ENCODE data around the gene RRP1B.
A peak's percentile ranks its signal among the peaks of the same experiment; 100 is the strongest.

Gene RRP1B

DNA sequence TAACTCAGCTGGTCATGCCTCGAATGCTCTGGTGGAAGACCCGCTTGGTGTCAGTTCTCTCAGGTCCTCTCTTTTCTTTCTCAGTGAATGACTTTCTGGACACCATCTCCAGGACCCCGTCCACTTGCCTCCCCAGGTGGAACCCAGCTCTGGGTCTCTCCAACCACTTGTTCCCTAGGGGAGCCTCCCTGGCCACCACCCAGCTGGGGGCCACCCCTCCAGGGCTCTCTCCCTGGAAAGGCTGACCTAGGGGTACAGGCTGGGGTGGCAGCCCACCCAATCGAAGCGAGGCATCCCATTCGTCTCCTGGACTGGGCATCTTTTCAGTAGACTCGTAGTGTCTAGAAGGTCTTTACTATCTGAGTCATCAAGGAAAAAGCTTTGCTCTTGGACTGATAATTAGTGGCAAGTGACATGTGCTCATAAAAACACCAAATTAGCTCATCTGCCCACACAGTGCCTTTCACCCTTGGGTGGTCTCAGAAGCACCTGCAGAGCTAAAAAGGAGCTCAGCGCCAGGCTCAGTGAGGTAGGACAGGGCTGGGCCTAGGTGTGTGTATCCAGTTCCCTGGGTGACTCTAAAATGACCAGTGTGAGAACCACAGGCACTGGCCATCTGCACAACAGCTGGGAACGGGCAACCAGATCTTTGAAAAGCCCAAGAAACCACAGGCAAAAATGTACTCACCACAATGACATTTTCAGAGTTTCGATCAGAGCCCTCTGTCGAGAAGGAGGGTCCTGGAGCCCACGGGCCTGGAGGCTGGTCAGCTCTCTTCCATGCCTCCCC, 57.2 kb downstream of the RRP1B start:
- Histone ChIP-seq H3K4me1 (ENCODE audit: low read length) (peaks cover 39% of the 10 kb centered on the region), H3K9ac (ENCODE audit: low read length) (peak overlapping the region; percentile 56), H3K27me3 (replicated peaks; ENCODE audit: insufficient read depth, low read length) (no peaks in the 10 kb centered on the region), H3K36me3 (replicated peaks; ENCODE audit: insufficient read depth, low read length) (no peaks in the 10 kb centered on the region), H3K79me2 (ENCODE audit: low read length) (peaks cover 25% of the 10 kb centered on the region), H3K4me3 (ENCODE audit: low read length) (no peak overlapping the region), H3K9me2 (replicated peaks; ENCODE audit: insufficient read depth, low read length) (no peaks in the 10 kb centered on the region), H2AFZ (ENCODE audit: low read length) (peak overlapping the region; percentile 12), H3K27ac (ENCODE audit: low read length) (peak overlapping the region; percentile 86), H3K4me2 (ENCODE audit: low read depth, low read length) (peak overlapping the region; percentile 53), H4K20me1 (ENCODE audit: insufficient read depth, low read length) (peaks cover 16% of the 10 kb centered on the region), H3K9me3 (replicated peaks; ENCODE audit: insufficient read depth, low read length) (no peaks in the 10 kb centered on the region), H3F3A (ENCODE audit: insufficient read depth, low read length) (peaks cover 30% of the 10 kb centered on the region)
- TF ChIP-seq EZH2 (optimal IDR thresholded peaks at IDR 0.05; ENCODE audit: low read depth, low read length) = no peak
- TF ChIP-seq, protein P1, sequence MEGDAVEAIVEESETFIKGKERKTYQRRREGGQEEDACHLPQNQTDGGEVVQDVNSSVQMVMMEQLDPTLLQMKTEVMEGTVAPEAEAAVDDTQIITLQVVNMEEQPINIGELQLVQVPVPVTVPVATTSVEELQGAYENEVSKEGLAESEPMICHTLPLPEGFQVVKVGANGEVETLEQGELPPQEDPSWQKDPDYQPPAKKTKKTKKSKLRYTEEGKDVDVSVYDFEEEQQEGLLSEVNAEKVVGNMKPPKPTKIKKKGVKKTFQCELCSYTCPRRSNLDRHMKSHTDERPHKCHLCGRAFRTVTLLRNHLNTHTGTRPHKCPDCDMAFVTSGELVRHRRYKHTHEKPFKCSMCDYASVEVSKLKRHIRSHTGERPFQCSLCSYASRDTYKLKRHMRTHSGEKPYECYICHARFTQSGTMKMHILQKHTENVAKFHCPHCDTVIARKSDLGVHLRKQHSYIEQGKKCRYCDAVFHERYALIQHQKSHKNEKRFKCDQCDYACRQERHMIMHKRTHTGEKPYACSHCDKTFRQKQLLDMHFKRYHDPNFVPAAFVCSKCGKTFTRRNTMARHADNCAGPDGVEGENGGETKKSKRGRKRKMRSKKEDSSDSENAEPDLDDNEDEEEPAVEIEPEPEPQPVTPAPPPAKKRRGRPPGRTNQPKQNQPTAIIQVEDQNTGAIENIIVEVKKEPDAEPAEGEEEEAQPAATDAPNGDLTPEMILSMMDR (IDR thresholded peaks at IDR 0.05; ENCODE audit: low read length) = no peak
- no peak for TF ChIP-seq EZH2phosphoT487 (IDR thresholded peaks at IDR 0.05; ENCODE audit: low read length)
- DNase-seq = peak; percentile 97

DNA sequence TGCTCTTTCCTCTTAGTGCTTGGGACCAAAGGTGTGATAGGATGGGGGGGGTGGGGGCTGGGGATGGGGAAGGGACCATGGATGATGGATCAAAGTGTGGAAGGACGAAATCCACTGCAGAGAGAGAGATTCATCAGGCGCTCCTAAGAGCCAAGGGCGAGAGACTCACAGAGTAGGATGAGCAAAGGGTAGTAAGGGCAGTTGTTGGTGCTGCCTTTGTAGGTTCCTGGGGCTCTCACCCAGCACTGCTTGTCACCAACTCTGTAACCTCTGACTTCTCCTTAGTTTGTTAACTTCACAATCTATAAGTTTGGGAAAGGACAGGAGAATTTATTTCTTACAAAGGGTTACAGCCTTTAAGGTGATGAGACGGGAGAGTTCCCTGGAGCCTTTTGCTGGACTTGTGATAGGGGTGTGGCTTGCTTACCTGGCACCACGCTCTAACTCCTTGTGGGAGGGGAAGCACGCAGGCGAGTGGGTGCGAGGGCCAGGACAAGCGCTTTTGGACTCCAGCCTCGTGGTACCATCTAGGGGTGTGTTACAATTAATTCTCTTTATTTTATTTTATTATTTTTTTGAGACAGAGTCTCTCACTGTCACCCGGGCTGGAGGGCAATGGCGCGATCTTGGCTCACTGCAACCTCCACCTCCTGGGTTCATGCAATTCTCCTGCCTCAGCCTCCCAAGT, 58.0 kb downstream of the RRP1B start:
- peaks cover 32% of the 10 kb centered on the region for H3K79me2 ChIP-seq (ENCODE audit: low read length)
- peak overlapping the region; percentile 53 for H3K4me2 ChIP-seq (ENCODE audit: low read depth, low read length)
- no peaks in the 10 kb centered on the region for H3K9me2 ChIP-seq (replicated peaks; ENCODE audit: insufficient read depth, low read length)
- H3K9me3 ChIP-seq (replicated peaks; ENCODE audit: insufficient read depth, low read length) = no peaks in the 10 kb centered on the region
- H2AFZ ChIP-seq (ENCODE audit: low read length) = peak overlapping the region; percentile 7
- H3K9ac ChIP-seq (ENCODE audit: low read length) = peak overlapping the region; percentile 53
- 0 out of 2 replicates have a peak overlapping the region, but pooled peaks have one; percentile 1 for H3K4me3 ChIP-seq (ENCODE audit: low read length)
- peaks cover 30% of the 10 kb centered on the region for H3F3A ChIP-seq (ENCODE audit: insufficient read depth, low read length)
- H3K27me3 ChIP-seq (replicated peaks; ENCODE audit: insufficient read depth, low read length) = no peaks in the 10 kb centered on the region
- DNase-seq = peak; percentile 79
- H4K20me1 ChIP-seq (ENCODE audit: insufficient read depth, low read length) = peaks cover 23% of the 10 kb centered on the region
- peaks cover 42% of the 10 kb centered on the region for H3K4me1 ChIP-seq (ENCODE audit: low read length)
- H3K27ac ChIP-seq (ENCODE audit: low read length) = peak overlapping the region; percentile 86
- TF ChIP-seq EZH2phosphoT487 (IDR thresholded peaks at IDR 0.05; ENCODE audit: low read length) (no peak), EZH2 (optimal IDR thresholded peaks at IDR 0.05; ENCODE audit: low read depth, low read length) (no peak)
- TF ChIP-seq, protein P1 (IDR thresholded peaks at IDR 0.05; ENCODE audit: low read length) = no peak
- no peaks in the 10 kb centered on the region for H3K36me3 ChIP-seq (replicated peaks; ENCODE audit: insufficient read depth, low read length)

DNA sequence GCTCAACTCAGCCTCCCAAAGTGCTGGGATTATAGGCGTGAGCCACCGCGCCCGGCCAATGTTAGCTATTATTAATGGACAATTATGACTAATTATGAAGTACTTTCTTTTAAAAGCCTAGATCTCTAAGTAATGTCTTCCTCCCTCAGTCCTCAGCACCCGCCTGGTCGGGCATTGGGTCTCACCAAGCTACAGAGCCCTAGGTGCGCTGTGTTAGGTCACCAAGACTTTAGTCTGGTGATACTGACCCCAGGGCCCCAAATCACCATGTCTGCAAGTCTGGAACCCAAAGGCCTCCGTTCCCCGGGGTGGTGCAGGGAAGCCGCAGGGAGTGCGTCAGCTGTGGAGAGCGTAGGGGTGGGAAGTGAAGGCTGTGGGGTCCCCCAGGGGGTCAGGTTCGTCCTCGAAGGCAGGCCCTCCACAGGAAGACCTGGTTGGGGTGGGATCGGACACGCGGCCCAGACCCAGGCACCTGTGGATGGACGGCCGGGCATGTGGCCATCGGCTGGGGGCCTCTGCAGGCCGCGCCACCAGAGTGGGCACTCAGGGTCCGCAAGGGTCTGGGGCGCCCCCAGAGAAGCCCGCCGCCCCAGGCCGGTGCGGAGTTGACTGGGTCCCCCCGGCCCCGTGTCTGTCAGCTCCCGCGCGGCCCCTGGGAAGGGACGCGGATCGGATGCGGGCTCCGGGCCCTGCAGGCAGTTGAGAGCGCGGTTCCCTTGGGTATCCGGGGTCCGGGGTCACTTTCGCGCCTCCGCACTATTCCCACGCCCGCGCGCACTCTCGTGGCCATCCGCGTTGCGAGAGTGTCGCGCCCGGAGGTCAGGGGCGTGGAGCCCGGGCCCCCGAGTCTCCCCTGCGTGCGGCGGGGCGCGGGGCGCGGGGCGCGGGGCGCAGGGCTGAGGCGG, 58.9 kb downstream of the RRP1B start:
- H3K36me3 ChIP-seq (replicated peaks; ENCODE audit: insufficient read depth, low read length) = no peaks in the 10 kb centered on the region
- H3K79me2 ChIP-seq (ENCODE audit: low read length) = peaks cover 41% of the 10 kb centered on the region
- peak overlapping the region; percentile 86 for H3K27ac ChIP-seq (ENCODE audit: low read length)
- DNase-seq = peak; percentile 24
- H4K20me1 ChIP-seq (ENCODE audit: insufficient read depth, low read length) = peaks cover 29% of the 10 kb centered on the region
- H3K9ac ChIP-seq (ENCODE audit: low read length) = peak overlapping the region; percentile 82
- peaks cover 30% of the 10 kb centered on the region for H3F3A ChIP-seq (ENCODE audit: insufficient read depth, low read length)
- peaks cover 42% of the 10 kb centered on the region for H3K4me1 ChIP-seq (ENCODE audit: low read length)
- no peaks in the 10 kb centered on the region for H3K27me3 ChIP-seq (replicated peaks; ENCODE audit: insufficient read depth, low read length)
- TF ChIP-seq EZH2phosphoT487 (IDR thresholded peaks at IDR 0.05; ENCODE audit: low read length) = no peak
- no peak for TF ChIP-seq EZH2 (optimal IDR thresholded peaks at IDR 0.05; ENCODE audit: low read depth, low read length)
- TF ChIP-seq, protein P1 (IDR thresholded peaks at IDR 0.05; ENCODE audit: low read length) = no peak
- peak overlapping the region; percentile 75 for H3K4me3 ChIP-seq (ENCODE audit: low read length)
- H3K4me2 ChIP-seq (ENCODE audit: low read depth, low read length) = peak overlapping the region; percentile 94
- no peaks in the 10 kb centered on the region for H3K9me3 ChIP-seq (replicated peaks; ENCODE audit: insufficient read depth, low read length)
- no peaks in the 10 kb centered on the region for H3K9me2 ChIP-seq (replicated peaks; ENCODE audit: insufficient read depth, low read length)
- H2AFZ ChIP-seq (ENCODE audit: low read length) = peak overlapping the region; percentile 80
